LHCN-M2 (cell line): ENCODE measurements around the gene NRF1. TPM values are rescaled to one million over a fixed set of nuclear protein-coding genes. Genes with fewer than 3 reads are reported as not detected.
A peak's percentile ranks its signal among the peaks of the same experiment; 100 is the strongest.
"Not testable (repeated sequence)": the region's sequence is repeated elsewhere in the genome, so short reads cannot be mapped to it uniquely, and the experiment has no call there.

Experiments
- DNase-seq: peaks from one replicate; pipeline ENCODE4 v3.0.0-alpha.2; 2012; ENCODE audit warnings: low read depth
- total RNA-seq: library from RNA; depleted of rRNA; stranded (reverse); fragments of >200 nt; gene quantifications from 2 replicates; pipeline ENCODE4 v1.2.3, GENCODE V29; 2014

Gene NRF1
- total RNA-seq, 1 experiment from 2014 or later, result 12.7 TPM

DNA sequence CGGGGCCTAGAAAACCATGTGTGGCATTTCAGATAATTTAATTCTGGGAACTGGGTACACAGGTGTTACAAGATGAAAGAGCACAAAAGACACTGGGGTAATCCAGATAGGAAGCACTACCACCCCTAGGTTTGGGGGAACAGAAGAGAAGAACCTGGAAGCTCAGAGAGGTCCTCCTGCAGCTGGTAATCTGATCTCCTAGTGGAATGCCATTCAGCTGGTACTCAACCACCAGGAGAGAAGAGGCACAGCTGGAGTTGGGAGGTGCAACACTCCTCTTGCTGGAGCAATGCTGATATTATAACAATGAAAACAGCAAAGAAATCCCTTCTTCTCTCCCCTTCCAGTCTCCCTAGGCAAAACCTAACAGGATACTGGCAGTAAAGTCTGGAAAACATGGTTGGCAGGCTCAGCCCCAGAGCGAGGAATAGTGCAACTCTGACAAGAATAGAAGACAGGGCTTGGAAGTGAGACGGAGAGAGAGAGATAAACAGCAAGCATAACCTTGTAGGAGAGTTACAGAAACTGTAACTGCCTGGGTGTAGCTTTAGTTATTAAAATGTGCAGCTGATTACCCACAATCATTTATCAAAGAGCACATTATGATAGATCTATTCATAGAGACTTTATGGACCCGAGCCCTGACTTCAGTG, 35.0 kb downstream of the NRF1 start:
- peak; percentile 24 for DNase-seq

DNA sequence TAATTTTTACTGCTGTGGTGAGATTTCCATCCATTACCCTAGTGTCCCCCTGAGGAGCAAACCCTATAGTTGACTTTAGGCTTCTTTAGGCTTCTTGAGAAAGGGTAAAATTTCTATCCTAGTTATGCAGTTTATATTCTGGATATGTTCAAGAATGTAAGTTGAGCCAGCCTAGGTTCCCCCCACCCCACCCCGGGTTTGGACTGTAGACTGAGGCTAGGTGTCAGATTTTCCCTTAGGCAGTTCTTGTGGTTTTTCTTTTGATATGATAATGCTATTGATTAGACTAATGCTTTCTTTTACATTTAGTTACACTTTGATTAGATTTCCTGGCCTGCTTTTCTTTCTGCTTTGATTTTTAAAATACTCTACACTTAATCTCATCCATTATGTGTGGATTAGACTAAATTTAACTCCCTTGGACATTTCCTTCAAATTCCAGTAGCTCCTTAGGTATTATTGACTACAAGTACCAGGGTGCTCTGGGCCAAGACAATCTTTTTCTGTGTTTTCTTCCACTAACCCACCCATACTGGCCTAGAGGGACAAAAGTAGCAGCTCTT, 37.7 kb downstream of the NRF1 start:
- no peak for DNase-seq

DNA sequence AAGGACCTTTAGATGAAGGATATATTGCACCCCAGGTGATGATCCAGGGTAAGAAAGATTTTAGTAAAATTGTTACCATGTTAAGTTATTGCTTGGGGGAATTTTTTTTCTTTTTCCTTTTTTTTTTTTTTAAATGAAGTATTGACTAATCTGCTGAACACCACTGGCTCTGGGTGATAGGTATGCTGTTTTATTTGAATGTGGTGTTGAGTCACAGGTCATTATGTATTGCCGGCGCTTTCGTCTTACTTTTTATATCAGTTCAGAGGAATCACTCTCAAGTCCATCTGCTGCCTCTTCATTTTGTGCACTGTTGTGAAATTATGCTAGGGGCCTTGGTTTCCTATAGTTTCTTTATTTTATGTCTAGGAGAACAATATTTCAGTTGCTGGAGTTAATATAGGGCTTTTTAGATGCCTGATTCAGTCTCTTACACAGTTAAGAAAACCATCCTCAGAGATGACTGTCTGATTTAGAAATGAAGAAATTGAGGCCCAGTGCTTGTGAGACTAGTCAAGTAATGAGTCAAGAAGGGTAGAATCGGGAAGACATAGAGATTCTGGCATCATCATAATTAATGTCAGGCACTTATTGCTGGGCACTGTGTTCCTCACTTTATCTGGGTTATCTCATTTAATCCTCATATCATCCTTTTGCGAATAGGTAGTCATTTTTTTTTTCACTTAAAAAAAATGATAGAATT, 38.7 kb downstream of the NRF1 start:
- DNase-seq, result no peak

DNA sequence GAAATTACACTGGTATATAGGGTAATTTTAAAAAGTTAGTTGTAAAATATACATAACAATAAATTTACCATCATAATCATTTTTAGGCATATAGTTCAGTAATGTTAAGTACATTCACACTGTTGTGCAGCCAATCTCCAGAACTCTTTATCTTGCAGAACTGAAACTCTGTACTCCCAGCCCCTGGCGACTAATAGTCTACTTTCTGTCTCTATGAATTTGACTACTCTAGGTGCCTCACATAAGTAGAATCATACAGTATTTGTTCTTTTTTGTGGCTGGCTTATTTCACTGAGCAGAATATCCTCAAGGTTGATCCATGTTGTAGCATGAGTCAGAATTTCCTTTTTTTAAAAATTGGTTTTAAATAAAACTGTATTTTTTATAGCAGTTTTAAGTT, 41.4 kb downstream of the NRF1 start:
- no peak for DNase-seq

DNA sequence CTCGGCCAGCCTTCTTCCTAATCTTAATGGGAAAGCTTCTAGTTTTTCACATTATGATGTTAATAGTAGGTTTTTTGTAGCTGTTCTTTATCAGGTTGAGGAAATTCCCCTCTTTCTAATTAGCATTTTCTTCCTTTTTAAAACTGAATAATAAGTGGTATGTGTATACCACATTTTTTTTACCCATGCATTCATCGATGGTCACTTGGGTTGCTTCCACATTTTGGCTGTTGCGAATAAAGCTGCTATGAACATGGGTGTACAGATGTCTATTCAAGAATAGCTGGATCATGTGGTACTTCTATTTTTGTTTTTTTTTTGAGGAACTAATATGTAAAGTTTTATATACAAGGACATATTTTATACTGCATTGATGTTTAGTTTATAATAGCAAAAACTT, 44.3 kb downstream of the NRF1 start:
- DNase-seq, result no peak

DNA sequence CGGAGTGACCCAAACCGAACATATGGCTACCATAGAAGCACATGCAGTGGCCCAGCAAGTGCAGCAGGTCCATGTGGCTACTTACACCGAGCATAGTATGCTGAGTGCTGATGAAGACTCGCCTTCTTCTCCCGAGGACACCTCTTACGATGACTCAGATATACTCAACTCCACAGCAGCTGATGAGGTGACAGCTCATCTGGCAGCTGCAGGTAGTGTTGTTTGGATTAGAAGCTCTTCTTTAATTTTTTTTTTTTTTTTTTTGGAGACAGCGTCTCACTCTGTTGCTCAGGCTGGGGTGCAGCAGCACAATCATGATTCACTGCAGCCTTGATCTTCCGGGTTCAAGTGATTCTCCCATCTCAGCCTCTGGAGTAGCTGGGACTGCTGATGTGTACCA, 45.8 kb downstream of the NRF1 start:
- peak; percentile 73 for DNase-seq

DNA sequence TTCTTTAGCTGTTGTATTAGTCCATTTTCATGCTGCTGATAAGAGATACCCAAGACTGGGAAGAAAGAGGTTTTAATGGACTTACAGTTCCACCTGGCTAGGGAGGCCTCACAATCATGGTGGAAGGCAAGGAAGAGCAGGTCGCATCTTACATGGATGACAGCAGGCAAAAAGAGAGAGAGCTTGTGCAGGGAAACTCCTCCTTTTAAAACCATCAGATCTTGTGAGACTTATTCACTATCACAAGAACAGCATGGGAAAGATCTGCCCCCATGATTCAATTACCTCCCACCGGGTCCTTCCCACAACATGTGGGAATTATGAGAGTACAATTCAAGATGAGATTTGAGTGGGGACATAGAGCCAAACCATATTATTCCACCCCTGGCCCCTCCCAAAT, 48.4 kb downstream of the NRF1 start:
- DNase-seq, result not testable (repeated sequence)

DNA sequence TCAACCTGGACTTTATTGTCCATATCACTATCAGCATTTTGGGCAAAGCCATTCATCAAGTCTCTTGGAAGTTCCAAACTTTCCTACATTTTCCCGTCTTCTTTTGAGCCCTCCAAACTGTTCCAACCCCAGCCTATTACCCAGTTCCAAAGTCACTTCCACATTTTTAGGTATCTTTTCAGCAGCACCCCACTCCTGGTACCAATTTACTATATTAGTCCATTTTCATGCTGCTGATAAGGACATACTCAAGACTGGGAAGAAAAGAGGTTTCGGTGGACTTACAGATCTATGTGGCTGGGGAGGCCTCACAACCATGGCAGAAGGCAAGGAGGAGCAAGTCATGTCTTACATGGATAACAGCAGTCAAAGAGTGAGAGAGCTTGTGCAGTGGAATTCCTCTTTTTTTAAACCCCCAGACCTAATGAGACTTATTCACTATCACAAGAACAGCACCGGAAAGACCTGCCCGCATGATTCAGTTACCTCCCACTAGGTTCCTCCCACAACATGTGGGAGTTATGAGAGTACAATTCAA, 50.2 kb downstream of the NRF1 start:
- DNase-seq, result no peak

DNA sequence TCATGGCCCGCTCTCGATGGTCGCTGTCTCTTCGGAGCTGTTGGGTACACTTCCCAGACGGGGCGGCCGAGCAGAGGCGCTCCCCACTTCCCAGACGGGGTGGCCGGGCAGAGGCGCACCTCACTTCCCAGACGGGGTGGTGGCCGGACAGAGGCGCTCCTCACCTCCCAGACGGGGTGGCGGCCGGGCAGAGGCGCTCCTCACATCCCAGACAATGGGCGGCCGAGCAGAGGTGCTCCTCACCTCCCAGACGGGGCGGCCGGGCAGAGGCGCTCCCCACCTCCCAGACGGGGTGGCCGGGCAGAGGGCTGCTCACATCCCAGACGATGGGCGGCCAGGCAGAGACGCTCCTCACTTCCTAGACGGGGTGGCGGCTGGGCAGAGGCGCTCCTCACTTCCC, 51.7 kb downstream of the NRF1 start:
- DNase-seq, result not testable (repeated sequence)

DNA sequence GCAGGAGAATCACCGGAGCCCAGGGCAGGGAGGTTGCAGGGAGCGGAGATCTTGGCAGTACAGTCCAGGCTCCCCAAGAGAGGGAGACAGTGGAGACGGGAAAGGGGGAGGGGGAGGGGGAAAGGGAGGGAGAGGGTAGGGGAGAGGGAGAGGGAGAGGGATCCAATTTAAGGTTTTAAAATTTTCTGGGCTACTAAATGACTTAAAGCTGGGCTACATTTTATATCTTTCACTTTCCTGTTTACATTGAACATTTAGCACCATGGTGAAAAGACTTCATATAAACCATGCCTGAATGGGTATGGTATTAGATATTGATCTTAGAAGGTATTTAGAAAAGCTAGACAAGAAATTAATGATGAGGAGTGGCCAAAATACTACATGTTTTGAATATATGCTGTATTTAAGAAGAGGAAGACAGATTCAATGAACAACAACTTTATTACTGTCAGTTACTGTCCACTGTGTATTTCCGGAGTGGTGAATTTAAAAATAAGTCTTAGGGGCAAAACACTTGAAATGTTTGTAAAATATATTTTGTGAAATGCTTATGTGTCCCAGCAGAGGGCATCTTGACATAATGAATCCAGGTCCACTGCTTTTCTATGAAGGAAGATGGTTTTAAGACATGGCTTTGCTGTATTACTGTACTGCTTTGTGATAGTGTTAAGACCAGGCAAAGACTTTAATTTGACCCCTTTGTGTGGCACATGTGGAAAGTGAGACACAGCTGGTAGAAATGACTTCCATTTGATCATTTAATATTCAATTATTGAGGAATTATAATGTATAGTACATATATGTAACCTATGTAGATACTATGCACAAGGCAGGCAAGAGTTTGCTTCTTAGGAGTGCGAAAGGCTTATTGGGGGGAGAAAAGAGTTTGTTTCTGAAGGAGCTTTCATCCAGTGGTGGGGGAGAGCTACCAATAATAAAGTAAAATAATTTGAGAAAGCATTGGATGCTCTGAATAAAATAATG, 52.8 kb downstream of the NRF1 start:
- peak; percentile 86 for DNase-seq

DNA sequence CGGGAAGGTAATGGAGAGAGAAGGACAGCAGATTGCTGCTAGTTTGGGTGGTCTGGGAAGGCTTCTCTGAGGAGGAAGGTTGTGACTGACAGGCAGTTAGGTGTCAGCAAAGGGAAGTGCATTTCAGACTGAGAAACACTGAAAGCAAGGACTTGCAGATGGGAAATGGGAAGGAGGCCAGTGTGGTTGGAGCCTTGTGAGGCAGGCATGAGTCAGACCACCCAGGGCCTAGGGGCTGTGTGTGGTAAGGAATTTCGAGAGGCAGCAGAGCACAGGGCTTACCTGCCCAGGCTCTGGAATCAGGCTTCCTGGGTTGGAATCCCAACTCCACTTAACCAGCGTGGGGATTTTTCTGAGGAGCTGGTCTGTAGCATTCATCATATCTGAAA, 53.5 kb downstream of the NRF1 start:
- DNase-seq, result peak; percentile 93

DNA sequence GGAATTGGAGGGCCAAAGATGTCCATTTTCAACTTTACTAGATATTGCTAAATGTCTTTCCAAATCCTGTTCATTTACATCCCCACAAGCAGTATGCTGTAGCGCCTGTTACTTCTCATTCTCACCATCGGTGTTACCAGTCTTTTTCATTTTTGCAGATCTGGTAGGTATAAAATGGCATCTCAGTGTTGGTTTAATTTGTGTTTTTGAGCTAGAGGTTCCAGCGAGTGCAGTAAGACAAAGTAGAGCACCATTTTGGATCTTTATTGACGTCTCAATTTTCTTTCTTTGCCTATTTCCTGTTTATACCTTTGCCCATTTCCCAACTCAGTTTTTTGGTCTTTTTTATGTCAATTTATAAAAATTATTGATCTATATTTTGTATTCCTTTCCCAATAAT, 55.6 kb downstream of the NRF1 start:
- no peak for DNase-seq

DNA sequence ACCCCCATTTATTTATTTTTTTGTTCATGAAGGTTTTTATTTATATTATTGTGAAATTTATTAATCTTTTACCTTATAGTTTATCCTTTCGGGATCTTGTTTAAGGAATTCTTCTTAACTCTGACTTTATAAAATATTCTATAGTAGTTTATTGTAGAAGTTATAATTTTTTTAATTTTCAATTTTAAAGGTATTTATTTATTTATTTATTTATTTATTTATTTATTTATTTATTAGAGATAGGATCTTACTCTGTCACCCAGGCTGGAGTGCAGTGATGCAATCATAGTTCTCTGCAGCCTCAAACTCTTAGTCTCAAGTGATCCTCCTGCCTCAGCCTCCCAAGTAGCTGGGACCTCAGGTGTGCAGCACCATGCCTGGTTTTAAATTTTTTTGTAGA, 56.0 kb downstream of the NRF1 start:
- no peak for DNase-seq

DNA sequence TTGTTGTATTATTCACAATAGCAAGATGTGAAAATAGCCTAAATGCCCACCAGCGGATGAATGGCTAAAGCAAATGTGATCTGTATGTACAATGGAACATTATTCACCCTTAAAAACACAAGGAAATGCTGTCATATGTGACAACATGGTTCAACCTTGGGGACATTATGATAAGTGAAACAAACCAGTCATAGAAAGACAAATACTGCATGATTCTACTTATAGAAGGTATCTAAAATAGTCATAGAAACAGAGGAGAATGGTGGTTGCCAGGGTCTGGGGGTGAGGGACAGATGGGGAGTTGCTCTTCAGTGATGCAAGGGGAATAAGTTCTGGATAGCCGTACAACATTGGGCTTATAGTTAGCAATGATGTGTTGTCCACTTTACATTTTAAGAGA, 58.4 kb downstream of the NRF1 start:
- no peak for DNase-seq

DNA sequence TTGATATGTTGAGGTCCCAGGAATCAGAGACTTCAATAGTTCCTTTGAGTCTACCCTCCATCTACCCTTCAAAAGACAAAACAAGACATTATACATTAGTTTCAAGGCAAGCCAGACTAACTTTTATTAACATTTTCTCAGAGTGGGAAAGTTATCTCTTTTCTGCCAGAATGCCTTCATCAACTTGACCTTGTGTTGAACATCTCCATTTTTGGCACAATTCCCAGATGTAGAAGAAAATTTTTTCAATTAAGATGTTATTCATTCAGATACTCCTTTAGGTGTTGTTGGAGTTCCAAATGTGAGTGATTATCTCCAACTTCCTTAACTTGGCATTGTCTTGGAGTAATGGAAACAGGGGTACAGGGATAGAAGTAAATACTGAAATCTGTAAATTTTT, 59.1 kb downstream of the NRF1 start:
- DNase-seq, result no peak

DNA sequence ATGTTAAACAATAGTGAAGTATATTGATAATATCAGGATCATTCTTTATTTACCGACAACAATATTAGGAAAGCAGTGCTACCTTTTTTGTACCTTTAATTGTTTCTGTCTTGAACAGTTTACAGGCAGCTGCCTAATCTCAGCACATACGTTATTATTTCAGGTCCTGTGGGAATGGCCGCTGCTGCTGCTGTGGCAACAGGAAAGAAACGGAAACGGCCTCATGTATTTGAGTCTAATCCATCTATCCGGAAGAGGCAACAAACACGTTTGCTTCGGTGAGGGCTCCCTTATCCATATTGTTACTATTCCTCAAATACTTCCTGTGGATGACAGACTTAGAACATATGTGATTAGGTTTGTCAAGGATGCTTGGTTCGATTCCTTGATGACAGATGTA, 59.7 kb downstream of the NRF1 start:
- no peak for DNase-seq

DNA sequence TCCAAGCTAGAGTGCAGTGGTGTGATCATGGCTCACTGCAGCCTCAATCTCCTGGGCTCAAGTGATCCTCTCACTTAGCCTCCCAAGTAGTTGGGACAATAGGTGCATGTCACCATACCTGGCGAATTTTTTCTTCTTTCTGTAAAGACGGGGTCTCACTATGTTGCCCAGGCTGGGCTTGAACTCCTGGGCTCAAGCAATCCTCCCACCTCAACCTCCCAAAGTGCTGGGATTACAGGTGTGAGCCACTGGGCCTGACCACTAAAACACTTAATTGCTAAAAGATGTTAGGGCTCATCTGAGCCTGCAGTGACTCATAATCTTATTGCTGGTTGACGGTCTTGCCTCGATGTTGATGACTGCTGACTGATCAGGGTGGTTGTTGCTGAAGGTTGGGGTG, 63.0 kb downstream of the NRF1 start:
- DNase-seq, result not testable (repeated sequence)

DNA sequence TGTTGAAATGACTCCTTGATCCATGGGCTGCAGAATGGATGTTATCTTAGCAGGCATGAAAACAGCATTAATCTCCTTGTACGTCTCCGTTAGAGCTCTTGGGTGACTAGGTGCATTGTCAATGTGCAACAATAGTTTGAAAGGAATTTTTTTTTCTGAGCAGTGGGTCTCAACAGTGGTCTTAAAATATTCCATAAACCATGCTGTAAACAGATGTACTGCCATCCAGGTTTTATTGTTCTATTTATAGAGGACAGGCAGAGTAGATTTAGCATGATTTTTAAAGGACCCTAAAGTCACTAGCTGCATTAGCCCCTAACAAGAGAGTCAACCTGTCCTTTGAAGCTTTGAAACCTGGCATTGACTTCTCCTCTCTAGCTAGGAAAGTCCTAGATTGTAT, 64.0 kb downstream of the NRF1 start:
- DNase-seq, result no peak

DNA sequence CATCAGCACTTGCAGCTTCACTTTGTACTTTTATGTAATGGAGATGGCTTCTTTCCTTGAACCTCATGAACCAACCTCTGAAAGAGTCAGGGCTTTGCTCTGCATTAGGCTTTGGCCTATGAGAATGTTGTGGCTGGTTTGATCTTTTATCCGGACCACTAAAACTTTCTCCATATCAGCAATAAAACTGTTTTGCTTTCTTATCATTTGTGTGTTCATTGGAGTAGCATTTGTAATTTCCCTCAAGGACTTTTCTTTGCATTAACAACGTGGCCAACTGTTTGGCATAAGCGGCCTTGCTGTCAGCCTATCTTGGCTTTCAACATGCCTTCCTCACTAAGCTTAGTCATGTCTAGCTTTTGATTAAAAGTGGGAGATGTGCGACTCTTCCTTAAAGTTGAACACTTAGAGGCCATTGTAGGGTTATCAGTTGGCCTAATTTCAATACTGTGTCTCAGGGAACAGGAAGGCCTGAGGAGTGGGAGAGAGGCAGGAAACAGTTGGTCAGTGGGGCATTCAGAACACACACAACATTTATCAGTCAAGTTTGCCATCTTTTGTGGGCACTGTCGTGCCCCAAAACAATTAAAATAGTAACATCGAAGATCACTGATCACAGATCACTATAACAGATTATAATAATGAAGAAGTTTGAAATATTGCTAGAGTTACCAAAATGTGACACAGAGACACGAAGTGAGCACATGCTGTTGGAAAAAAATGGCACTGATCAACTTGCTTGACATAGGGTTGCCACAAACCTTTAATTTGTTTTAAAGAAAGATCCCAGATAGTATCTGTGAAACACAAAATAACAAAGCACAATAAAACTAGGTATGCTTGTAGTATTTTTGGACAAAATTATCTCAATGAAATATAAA, 64.7 kb downstream of the NRF1 start:
- no peak for DNase-seq

DNA sequence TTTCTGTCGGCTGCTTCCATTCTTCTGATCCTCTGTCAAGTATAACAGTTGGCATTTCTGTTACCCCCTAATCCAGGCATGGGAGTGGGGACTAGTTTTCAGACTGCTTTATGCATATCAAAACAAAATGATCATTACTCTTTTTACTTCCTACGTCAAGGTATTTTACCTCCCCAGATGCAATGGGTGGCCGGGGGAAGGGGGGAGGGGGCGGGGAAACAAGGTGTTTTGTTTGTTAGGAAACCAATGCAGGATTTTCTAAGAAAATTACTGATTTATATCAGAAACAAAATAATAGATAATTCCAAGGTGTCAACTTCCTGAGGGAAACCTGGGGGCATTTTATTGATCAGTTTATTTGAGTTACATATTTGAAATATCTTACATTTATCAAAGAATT, 66.3 kb downstream of the NRF1 start:
- no peak for DNase-seq

DNA sequence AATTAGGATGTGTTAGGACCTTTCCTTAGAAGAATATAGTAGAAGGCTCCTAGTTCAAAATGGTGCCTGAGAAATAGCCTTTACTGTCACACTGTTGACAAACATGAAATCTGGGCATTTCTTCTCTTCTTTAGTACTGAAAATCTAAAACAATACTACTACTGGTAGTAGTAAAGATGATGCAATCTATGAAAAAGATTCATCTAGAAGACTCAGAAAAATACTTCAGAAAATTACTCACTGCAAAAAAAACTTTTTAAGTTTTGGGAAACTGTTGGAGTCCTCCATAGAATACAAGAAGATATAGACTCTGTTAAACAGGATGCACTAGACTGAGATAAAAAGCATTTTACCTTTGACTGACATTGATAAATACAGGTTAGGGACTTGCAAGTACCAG, 67.1 kb downstream of the NRF1 start:
- DNase-seq, result no peak
